Thymus (tissue), 11 donors: Measurements from ENCODE around the gene UVSSA. TPM values are rescaled to one million over a fixed set of nuclear protein-coding genes. Genes with fewer than 3 reads are reported as not detected.

ENCODE experiments used
- DNase-seq, 9 donors: peaks; one replicate each; pipeline ENCODE4 v3.0.0-alpha.2; 2013; ENCODE audit warnings: low spot score in 9 of 9, low read depth in 6 of 9, missing footprints in 1 of 9
- H3K27ac ChIP-seq, 2 donors: one replicate each; pipeline ENCODE4 v1.5.1; 2013; ENCODE audit warnings: control low read depth in 1 of 2, low read depth in 1 of 2, low read length in 1 of 2, mild to moderate bottlenecking in 1 of 2, moderate library complexity in 1 of 2
- H3K27me3 ChIP-seq, 2 donors: one replicate each; pipeline ENCODE4 v1.5.1; 2013; ENCODE audit warnings: low read length in 1 of 2; ENCODE audit not compliant: control insufficient read depth in 2 of 2, insufficient read depth in 1 of 2
- H3K36me3 ChIP-seq, 2 donors: one replicate each; pipeline ENCODE4 v1.5.1; 2013; ENCODE audit warnings: low read length in 1 of 2, mild to moderate bottlenecking in 1 of 2, moderate library complexity in 1 of 2; ENCODE audit not compliant: control insufficient read depth in 2 of 2, insufficient read depth in 2 of 2
- H3K4me1 ChIP-seq, 2 donors: one replicate each; pipeline ENCODE4 v1.5.1; 2013; ENCODE audit warnings: low read length in 2 of 2; ENCODE audit not compliant: control insufficient read depth in 2 of 2, insufficient read depth in 2 of 2
- H3K4me3 ChIP-seq, 2 donors: one replicate each; pipeline ENCODE4 v1.5.1; 2013; ENCODE audit warnings: low read length in 2 of 2, control low read depth in 1 of 2, mild to moderate bottlenecking in 1 of 2
- H3K9me3 ChIP-seq, 2 donors: one replicate each; pipeline ENCODE4 v1.5.1; 2013; ENCODE audit warnings: low read length in 1 of 2, mild to moderate bottlenecking in 1 of 2; ENCODE audit not compliant: control insufficient read depth in 2 of 2, insufficient read depth in 1 of 2
- WGBS: extraction: QIAGEN DNeasy Blood & Tissue Kit; methylation state at CpG from one replicate; pipeline ENCODE4 v1.1.7; 2013; 5-methylcytosine and 5-hydroxymethylcytosine counted together
- polyA plus RNA-seq: library from polyadenylated mRNA; stranded (reverse); fragments of 200-250 nt; gene quantifications from one replicate; pipeline ENCODE4 v1.2.3, GENCODE V29; 2013
- total RNA-seq: library from RNA; stranded (reverse); fragments of 120-200 nt; gene quantifications from one replicate; pipeline ENCODE4 v1.2.4, GENCODE V29; 2013
- donor health status: healthy.

UVSSA gene
- total and polyA plus RNA-seq, 2 donors, result 3.9 to 15.4 TPM

DNA sequence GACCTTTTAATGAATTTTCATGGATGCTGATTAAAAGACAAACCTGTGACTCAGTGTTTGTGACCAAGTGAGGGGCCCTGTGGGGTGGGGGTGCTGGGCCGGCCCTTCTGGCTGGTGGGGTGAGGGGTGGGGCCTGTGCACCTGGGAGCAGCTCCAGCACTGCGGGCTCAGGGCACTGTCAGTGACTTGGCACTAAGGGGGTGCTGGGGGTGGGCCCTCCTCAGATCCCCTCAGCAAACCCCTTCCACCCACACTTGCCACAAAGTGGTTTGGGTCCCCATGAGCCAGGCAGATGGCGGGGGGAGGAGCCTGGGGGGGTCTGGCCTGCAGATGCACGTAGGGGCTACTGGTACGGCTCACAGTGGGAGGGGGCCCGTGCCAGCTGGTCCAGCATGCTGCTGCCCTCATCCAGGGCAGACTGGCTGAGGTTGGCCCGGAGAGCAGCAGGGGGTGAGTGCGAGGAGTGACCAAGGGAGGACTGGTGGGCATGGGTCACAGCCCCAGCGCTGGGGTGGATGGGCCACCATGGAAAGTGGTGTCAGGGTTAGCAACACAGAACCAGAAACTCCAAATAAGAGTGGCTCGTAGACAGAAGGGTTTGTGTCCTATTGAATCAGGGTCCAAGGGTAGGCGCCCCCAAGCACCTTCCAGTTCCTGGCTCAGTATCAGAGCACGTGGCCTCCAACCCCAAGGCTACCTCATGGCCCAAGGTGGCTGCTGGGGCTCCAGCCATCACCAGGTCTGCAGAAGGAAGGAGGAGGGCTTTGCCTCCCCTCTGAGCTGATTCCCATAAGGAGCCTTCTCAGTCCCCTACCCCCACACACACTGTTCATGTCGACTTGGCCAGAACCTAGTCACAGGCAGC lies 49.2 kb downstream of the UVSSA start:
- H3K36me3 ChIP-seq, result peaks cover 0 to 5% of the 10 kb centered on the region in 2 donors
- peaks cover 19 to 56% of the 10 kb centered on the region in 2 donors for H3K9me3 ChIP-seq
- H3K4me1 ChIP-seq, result no peaks in the 10 kb centered on the region
- DNase-seq, result no peak
- no peak overlapping the region for H3K4me3 ChIP-seq
- peaks cover 5 to 22% of the 10 kb centered on the region in 2 donors for H3K27me3 ChIP-seq
- H3K27ac ChIP-seq, result no peak overlapping the region
- WGBS, result 84% methylated on average over 13 of the region's 13 CpGs

- no peak for DNase-seq
- Histone ChIP-seq H3K27me3 (peaks cover 9 to 29% of the 10 kb centered on the region in 2 donors), H3K4me1 (no peaks in the 10 kb centered on the region), H3K9me3 (peaks cover 19 to 56% of the 10 kb centered on the region in 2 donors), H3K4me3 (no peak overlapping the region), H3K36me3 (peaks cover 0 to 5% of the 10 kb centered on the region in 2 donors), H3K27ac (no peak overlapping the region)
- 95% methylated on average over 11 of the region's 11 CpGs for WGBS
Observed at GRCh38 chr4:1396806-1397455, 49.9 kb downstream of the UVSSA start.

- Histone ChIP-seq H3K27me3 (peaks cover 28 to 46% of the 10 kb centered on the region in 2 donors), H3K9me3 (peaks cover 26 to 53% of the 10 kb centered on the region in 2 donors), H3K4me3 (no peak overlapping the region), H3K27ac (no peak overlapping the region), H3K4me1 (no peaks in the 10 kb centered on the region), H3K36me3 (peaks cover 0 to 3% of the 10 kb centered on the region in 2 donors)
- DNase-seq, result no peak
- WGBS, result 90% methylated on average over 22 of the region's 22 CpGs
Observed at GRCh38 chr4:1398681-1399507, 51.9 kb downstream of the UVSSA start.

DNA sequence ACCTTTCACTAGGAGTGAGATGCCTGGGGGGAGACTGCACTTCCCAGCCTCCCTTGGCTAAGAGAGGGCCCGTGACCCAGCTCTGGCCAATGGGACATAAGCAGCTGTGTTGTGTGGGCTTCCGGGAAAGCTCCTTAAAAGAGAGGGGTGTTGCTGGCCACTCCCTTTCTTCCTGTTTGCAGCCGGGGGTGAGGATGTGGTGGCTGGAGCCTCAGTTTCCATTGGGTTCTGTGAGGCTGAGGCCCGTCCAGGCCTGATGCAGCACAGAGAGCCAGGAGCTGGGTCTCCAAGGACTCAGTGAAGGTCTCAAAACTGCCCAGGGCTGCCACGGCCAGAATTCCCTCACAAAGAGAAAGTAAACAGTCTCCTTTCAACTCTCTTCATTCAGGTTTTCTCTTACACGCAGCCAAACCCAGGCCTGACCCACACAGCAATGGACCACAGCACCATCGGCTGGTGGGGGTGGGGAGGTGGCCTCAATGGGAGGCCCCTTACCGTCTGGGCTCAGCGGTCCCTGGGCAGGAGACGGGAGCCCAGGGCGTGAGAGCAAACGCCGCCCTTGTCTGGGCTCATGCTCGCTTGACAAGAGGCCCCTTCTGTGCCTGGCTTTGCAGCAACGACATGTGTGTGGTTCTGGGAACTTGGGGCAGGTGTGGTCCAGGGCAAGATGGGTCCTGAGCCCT lies 52.6 kb downstream of the UVSSA start:
- Histone ChIP-seq H3K27ac (no peak overlapping the region), H3K4me3 (no peak overlapping the region), H3K9me3 (peaks cover 30 to 48% of the 10 kb centered on the region in 2 donors), H3K4me1 (no peaks in the 10 kb centered on the region), H3K27me3 (peaks cover 36 to 54% of the 10 kb centered on the region in 2 donors), H3K36me3 (no peaks in the 10 kb centered on the region)
- DNase-seq, result no peak
- 93% methylated on average over 15 of the region's 15 CpGs for WGBS

- Histone ChIP-seq H3K36me3 (no peaks in the 10 kb centered on the region), H3K4me3 (no peak overlapping the region), H3K9me3 (peaks cover 33 to 45% of the 10 kb centered on the region in 2 donors), H3K27me3 (peaks cover 42 to 60% of the 10 kb centered on the region in 2 donors), H3K27ac (no peak overlapping the region), H3K4me1 (no peaks in the 10 kb centered on the region)
- DNase-seq, result no peak
- WGBS, result 92% methylated on average over 11 of the region's 11 CpGs
Observed at GRCh38 chr4:1400191-1400805, 53.3 kb downstream of the UVSSA start.

- Histone ChIP-seq H3K4me1 (no peaks in the 10 kb centered on the region), H3K4me3 (no peak overlapping the region), H3K27ac (no peak overlapping the region), H3K36me3 (no peaks in the 10 kb centered on the region), H3K27me3 (peaks cover 49 to 66% of the 10 kb centered on the region in 2 donors), H3K9me3 (peaks cover 40% of the 10 kb centered on the region in 2 donors)
- 60% methylated on average over 13 of the region's 14 CpGs for WGBS
- DNase-seq, result no peak
Observed at GRCh38 chr4:1400831-1401408, 53.9 kb downstream of the UVSSA start.

GRCh38 chr4:1401409-1402020 lies 54.5 kb downstream of the UVSSA start:
- peaks cover 34 to 42% of the 10 kb centered on the region in 2 donors for H3K9me3 ChIP-seq
- DNase-seq, result no peak
- no peaks in the 10 kb centered on the region for H3K4me1 ChIP-seq
- H3K27me3 ChIP-seq, result peaks cover 54 to 68% of the 10 kb centered on the region in 2 donors
- H3K27ac ChIP-seq, result no peak overlapping the region
- no peaks in the 10 kb centered on the region for H3K36me3 ChIP-seq
- no peak overlapping the region for H3K4me3 ChIP-seq
- 50% methylated on average over 18 of the region's 18 CpGs for WGBS
